Hematopoietic multipotent progenitor cell treated with erythropoietin and hydrocortisone succinate and interleukin-3 and kit ligand, for 17 days (in vitro differentiated cells): ENCODE measurements around the gene PHC1.
A peak's percentile ranks its signal among the peaks of the same experiment; 100 is the strongest.
"Not testable (repeated sequence)": the region's sequence is repeated elsewhere in the genome, so short reads cannot be mapped to it uniquely, and the experiment has no call there.

Experiments
- DNase-seq: peaks from one replicate; pipeline ENCODE4 v3.0.0-alpha.2; 2015; ENCODE audit warnings: low spot score

The PHC1 gene

DNA sequence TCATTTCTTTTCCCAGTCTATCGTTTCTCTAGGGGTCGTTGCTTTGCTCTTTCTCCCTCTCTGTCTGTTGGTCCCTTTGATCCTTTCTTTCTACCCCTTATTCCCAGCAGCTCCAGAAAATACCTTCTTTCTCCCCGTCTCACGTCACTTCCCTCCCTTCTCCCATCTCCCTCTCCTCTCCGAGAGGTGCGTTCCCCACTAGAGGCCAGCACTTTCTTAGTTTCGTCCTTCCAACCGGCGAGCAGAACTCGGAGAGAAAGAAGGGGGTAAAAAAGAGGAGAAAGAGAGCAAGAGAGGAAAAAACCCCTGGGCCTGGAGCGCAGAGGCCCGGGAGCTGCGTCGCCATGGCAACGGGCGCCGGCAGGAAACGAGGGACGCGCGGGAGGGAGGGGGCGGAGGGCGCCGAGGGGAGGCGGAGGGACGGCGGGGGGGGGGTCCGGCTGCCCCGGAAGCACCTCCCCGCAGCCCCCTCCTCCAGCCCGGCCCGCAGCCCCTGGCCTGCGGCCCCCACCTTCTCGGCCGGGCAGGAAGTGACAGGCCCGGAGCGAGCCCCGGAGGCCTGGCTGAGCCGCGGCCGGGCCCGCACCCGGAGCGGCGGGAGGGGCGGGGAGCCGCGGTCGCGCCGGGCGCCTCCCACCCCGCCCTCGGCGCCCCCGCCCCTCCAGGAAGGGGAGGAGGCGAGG is at the start of gene PHC1:
Gene PHC1, plus strand, starts transcription at position 477 of the 683 bp plus-strand sequence. CDS start 3,169 bp downstream, outside the sequence.
- DNase-seq: peak; percentile 79

DNA sequence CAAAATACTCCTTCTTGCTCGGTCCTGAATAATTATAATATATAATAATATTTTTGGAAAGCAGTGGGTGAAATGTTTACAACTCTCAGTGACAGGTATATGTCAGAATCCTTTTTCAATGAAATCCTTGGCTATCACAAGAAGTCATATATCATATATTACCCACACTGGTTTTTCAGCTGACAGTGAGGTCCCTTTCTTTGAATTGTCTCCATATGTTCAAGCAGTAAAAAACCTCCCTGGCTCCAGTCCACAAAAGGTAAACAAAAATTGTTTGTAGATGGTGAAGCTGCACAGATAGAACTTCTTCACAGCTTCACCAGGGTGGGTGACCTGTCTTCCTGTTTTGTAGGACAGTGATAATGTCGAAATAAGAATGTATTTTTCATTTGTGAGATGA is 47.9 kb upstream of the PHC1 start:
- no peak for DNase-seq

DNA sequence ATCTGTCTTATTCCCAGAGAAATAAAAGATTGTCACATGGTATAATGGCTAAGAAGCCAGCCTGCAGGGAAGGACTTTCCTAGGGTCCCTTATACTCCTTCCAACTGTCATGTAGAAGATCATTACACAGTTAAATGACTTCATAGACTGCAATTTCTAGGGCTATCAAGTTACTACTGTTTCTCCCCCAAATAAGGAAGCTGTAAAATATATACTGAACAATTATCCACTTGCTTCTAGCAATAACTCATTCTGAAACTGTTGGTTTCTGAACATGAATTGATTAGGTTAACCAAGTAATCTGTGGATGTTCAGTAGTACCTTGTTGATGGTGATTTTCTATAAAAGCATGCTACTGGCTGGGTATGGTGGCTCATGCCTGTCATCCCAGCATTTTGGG is 47.3 kb upstream of the PHC1 start:
- DNase-seq: no peak

DNA sequence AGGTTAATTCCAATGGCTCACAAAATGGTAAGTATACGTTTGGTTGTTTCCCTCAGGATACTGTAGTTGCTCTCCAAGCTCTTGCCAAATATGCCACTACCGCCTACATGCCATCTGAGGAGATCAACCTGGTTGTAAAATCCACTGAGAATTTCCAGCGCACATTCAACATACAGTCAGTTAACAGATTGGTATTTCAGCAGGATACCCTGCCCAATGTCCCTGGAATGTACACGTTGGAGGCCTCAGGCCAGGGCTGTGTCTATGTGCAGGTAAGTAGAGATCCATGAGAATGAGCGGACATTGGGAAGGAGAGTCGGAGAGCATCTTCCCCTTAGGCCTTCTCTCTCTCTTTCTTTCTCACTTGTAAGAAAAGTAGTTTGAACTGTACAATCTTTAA is 46.5 kb upstream of the PHC1 start:
- DNase-seq: no peak

DNA sequence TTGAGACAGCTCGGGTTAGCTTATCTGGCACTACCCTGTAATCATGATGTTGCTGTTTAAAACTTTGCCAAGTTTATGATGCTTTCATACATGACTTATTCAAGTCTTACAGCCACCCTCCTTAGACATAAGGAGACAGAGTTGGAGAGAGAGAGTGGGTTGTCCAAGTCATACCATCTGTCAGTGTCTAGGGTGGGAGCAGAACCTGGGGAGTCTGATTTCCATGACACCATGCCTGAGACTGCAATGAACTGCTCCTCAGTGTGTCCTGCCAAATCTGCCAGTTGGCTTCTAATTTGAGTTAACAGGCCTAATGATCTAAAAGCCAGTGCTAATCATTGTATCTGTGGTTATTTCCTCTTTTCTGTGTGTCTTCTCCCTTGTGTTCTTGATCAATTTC is 43.7 kb upstream of the PHC1 start:
- DNase-seq: no peak

DNA sequence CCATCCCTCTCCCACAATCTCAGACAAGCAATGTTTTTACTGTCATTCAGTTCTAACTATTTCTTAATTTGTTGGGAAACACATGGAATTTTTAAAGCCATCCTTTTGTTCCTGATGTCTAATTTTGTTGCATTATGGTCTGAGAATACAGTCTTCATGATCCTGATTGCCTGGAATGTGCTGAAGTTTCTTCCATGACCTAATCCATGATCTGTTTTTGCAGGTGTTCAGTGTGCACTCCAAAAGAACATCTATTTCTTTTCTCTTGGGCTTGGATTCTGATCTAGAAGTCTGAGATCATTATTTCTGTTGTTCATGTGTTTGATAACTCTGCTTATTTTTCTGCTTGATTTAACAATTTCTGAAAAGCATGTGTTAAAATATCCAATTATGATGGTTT is 43.2 kb upstream of the PHC1 start:
- DNase-seq: no peak

DNA sequence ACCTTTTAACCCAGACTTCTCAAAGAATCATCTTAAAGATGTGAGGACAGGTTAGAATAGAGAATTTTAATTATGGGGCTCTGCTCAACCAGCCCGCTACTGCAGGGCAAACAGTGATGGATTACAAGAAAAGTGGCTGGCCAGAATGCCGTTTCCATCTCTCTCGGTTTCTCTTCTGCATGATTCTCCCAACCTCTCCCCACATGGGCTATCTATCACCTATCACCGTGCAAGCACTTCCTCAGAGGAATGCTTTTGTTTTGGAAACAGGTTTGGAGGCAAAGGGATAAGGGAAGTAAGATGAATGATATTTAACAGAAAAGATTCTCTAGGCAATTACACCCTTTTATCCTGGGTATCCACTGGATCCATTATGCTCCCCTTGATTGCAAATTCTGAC is 37.4 kb upstream of the PHC1 start:
- DNase-seq: no peak

DNA sequence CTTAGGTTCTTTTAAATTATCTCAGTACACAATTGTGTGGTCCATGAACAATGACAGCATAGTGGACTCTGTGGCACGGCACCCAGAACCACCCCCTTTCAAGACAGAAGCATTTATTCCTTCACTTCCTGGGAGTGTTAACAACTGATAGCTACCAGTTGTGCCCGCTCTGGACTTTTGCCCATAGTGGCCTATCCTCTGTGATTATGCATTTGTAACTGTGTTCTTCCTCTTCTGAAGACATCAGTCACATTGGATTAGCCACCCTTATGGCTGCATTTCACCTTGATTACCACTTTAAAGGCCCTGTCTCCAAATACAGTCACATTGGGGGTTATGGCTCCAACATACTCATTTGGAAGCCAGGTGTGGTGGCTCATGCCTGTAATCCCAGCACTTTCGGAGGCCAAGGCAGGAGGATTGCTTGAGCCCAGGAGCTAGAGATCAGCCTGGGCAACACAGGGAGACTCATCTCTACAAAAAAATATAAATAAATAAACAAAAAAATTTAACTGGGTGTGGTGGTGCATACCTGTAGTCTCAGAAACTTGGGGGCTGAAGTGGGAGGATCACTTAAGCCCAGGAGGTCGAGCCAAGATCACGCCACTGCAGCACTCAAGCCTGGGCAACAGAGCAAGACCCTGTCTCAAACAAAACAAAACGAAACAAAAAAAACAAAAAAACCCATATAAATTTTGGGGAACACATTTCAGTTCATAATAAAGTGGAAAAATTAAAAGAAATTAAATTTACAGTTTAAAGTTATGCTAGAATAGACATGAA is 27.6 kb upstream of the PHC1 start:
- DNase-seq: peak; percentile 87

DNA sequence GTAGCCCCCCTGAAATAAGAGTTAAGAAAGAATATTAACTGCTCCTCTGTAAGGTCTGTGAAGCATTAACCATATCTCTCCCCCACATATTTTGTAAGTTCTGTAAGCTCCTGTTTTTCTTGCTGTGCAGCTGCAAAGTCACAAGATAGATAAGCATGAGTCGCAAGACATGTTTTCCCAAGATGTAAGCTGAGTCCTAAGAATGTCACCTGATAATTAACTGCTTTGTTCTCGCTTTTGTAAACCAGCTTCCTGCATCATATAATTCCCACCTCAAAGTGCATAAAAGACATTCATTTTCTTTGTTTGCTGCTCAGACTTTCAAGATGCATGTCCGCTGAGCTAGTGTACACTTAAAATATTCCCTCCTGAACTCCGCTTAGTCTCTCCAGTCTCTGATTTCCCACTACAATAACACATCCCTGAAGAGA is 27.0 kb upstream of the PHC1 start:
- peak; percentile 87 for DNase-seq

DNA sequence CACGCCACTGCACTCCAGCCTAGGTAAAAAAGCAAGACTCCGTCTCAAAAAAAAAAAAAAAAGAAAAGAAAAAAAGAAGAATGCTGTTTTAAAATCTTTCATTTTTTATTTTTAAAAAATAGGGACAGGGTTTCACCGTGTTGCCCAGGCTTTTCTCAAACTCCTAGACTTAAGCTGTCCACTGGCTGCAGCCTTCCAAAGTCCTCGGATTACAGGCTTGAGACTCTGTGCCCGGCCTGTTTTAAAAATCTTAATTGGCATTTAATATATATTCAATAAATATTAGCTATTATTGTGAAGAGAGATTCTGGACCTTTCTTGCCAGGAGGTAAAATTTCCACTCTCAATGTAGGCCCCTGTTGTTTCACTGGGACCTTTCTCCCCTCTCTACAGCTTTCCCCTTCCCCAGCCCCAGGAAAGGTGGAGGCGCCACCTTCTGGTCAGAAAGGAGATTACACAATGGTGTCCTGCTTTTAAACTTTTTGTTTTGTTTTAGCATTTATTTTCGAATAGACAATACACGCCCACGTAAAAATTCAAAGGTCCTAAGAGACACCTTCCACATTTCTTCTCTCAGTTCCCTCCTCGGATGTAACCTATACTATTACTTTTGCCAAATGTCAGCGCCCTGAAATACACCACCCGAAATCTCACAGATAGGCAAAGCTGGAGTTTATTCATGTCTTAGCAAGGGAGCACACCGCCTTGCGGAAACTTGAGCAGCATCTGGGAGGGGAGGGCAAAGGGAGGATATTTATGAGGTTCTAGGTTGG is 23.8 kb upstream of the PHC1 start:
- peak; percentile 87 for DNase-seq

DNA sequence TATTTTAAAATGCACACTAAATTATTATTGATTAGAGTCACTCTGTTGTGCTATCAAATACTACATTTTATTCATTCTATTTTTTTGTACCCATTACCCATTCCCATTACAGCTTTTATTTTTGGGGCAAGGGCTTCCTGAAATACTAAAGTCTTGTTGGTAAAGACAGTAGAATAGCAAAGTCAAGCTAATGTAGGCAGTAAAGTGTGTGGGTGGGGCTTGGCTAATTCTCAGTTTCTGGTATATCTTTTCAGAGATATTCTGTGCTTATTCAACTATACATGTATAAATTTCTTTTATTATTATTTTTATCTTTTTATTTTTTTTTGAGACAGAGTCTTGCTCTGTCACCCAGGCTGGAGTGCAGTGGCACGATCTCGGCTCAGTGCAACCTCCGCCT is 22.3 kb upstream of the PHC1 start:
- no peak for DNase-seq

DNA sequence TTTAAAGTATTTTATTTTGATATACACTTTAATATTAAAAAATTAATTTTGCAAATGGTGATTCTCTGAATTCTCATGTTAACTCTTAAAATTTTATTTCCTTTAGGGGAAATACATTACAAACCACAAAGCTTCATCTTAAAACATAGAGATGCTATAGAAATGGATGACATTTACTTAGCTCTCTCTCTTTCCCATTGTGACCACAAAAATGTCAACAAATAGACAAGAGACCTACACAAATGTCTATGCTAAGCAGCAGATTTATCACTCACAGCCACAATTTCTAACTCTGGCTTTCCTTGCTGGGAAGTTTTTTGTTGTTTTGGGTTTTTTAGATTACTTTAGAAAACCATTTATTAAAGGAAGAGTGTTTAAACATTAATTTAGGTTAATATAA is 19.9 kb upstream of the PHC1 start:
- DNase-seq: no peak

DNA sequence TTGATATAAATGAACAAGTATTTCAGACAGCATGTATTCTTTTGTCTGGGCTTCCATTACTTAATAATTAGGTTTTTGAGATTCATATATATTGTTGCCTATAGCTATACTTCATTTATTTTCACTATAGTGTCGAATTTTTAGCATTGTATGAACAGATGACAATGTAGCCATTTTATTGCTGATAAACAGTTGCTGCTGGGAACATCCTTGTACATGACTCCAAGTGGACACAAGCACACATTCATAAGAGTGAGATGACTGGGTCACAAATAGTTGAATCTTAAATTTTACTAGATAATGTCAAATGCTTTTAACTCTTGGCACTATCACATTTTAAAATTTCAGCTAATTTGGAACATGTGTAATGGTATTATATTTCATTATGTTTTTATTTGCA is 19.3 kb upstream of the PHC1 start:
- DNase-seq: no peak

DNA sequence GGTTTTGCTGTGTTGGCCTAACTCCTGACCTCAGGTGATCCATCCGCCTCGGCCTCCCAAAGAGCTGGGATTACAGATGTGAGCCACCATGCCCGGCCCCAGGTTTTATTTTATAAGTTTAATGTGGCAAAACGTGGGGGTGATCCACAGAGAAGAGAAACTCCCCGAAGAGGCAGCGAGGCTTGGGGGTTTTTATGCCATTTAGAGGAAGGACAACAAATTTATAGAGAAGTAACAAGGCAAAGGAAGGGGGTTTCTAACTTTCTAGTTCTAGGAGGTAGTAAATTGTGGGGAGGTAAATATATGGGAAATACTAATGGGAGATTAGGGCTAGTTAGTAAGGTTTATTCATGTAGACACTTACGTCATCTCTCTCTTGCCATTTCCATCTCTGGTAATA is 17.2 kb upstream of the PHC1 start:
- no peak for DNase-seq

DNA sequence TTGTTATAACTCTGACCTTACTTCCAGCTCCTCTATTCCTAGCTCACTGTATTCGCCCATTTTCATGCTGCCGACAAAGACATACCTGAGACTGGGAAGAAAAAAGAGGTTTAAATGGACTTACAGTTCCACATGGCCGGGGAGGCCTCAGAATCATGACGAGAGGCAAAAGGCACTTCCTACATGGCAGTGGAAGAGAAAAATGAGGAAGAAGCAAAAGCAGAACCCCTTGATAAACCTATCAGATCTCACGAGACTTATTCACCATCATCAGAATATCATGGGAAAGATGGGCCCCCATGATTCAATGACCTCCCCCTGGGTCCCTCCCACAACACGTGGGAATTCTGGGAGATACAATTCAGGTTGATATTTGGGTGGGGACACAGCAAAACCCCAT is 14.5 kb upstream of the PHC1 start:
- no peak for DNase-seq

DNA sequence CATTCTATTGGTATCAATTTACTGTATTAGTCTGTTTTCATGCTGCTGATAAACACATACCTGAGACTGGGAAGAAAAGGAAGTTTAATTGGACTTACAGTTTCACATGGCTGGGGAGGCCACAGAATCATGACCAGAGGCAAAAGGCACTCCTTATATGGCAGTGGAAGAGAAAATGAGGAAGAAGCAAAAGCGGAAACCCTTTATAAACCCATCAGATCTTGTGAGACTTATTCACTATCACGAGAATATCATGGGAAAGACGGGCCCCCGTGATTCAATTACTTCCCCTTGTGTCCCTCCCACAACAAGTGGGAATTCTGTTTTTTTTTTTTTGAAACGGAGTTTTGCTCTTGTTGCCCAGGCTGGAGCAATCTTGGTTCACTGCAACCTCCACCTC is 11.6 kb upstream of the PHC1 start:
- DNase-seq: not testable (repeated sequence)

DNA sequence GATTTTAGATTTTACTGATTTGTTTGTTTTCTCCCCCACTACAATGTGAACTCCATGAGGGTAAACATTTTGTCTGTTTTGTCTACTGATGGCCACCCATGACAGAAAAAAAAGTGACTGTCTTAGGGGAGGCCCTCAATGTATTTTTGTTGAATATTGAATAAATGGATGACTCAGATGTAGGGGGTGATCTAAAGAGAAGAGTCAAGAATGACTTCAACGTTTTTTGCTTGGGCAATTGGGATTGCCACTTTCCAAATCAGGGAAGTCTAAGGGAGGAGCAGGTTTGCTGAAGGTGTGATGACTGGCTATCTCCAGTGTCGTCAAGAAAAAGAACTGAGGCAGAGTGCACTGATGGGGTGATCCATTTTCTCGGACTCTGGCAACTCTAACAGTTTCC is 10.7 kb upstream of the PHC1 start:
- DNase-seq: no peak

DNA sequence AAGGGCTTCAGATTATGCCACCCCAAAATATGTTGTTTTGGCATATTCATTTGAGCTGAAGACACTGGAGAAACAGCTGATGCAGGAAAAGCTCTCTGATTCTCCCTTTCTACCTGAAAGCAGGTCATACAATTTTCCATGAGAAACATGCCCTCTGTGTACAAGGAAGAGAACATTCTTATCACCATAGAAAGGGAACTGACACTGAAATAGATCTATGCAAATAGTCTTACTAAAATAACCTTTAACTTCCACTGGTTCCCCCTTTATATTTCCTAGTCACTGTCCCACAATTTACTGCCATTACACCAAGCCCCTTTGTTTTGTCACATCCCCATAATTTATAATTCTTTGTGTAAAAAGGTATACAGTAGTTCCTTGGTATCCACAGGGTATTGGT is 9.6 kb upstream of the PHC1 start:
- DNase-seq: no peak

DNA sequence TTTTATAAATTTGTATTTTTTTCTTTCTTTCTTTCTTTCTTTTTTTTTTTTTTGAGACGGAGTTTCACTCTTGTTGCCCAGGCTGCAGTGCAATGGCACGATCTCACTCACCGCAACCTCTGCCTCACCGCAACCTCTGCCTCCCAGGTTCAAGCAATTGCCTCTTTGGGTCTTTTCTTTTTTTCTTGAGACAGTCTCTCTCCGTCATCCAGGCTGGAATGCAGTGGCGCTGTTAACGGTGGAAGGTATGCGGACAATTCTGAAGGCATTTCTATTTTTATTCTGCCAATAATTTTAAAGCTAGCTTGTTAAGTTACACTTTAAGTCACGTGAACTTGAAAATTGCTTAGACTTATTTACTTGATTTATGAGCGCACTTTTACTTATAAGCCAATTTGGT is 8.8 kb upstream of the PHC1 start:
- no peak for DNase-seq

DNA sequence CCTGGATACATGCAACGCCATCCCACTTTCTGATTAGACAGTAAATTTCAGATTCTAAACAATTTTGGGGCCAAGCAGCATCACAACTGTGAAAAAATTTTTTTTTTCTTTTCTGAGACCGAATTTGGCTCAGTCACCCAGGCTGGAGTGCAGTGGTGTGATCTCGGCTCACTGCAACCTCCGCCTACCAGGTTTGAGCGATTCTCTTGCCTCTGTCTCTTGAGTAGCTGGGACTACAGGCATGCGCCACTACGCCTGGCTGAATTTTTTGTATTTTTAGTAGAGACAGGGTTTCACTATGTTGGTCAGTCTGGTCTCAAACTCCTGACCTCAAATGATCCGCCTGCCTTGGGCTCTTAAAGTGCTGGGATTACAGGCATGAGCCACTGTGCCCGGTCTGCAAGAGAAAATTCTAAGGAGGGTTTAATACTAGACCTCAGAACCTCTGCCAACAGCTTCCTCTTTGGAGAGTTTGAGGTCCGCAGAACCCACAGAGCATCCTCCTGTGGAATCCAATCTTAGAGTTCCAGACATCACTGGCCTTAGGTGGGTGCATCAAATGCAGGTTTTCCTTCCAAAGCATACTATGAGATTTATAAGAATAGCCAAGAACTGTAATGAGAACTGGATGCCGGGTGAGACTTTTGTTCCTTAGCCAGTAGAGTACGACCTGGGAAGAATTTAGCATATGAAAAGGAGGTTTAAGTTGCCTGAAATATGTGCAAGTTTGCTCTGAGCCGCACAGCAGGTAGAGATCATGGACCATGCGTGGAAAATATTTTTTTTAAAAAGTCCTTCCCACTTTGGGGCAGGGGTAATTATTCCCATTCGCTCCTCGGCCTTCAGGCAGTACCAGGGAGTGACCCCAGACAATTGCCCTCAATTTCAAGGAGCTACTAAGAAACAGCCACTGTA is 7.8 kb upstream of the PHC1 start:
- DNase-seq: no peak

DNA sequence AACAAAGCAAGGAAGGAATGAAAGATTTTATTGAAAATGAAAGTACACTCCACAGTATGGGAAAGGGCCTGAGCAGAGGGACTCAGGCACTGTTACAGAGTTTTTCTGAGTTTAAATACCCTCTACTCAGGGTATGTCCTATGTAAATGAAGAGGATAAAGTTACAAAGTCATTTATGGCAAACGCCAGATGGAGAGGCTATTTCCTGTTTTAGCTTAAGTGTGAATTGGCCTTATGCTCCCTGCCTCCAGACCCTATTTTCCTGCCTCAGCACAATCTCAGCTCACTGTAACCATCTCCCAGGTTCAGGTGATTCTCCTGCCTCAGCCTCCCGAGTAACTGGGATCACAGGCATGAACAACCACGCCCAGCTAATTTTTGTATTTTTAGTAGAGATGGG is 6.8 kb upstream of the PHC1 start:
- no peak for DNase-seq

DNA sequence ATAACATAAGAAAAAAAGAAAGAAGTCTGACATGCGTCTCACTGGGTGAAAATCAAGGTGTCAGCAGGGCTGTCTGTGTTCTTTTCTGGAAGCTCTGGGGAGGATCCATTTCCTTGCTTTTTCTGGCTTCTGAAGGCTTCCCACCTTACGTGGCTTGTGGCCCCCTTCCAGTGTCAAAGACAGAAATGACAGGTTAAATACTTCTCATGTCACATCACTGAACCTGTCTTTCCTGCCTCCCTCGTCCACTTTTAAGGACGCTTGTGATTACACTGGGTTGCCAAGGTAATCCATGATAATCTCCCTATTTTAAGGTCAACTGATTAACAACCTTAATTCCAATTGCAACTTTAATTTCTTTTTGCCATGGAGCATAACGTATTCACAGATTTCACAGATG is 4.6 kb upstream of the PHC1 start:
- DNase-seq: no peak
